ENCODE data around the gene AZI2. TPM values are rescaled to one million over a fixed set of nuclear protein-coding genes. Genes with fewer than 3 reads are reported as not detected.
A peak's percentile ranks its signal among the peaks of the same experiment; 100 is the strongest.

Gene AZI2
- total RNA-seq, 1 experiment from 2014 or later, result 47.3 TPM

DNA sequence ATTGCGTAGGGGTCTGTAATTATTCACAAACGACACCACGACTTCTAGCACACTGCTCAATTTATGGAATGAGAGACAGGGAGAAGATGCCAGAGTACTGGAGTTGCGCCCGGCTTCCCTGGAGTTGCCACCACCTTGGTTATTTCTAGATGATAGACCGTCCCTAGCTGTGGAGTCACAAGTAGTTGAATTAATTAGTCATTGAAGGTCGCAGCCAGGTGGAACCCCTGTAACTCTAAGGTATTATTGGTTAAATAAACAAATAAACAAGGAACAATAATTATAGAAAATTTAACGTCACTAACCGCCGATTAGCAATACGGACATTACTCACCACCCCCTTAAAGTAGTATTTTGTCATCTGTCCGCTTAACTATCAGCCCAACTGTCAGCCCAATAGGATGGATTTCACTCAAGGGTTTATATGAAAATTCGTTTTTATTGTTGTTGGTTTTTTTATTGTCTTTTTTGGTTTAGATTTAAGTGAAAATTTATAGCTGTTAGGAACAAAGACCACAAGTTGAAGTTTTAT is 911 bp upstream of the AZI2 start:
- Mint-ChIP-seq H3K27ac (ENCODE audit: unreplicated experiment) (peak overlapping the region; percentile 83), H3K4me3 (ENCODE audit: low read depth, unreplicated experiment) (peak overlapping the region; percentile 81), H3K36me3 (ENCODE audit: insufficient read depth, unreplicated experiment) (peaks cover 22% of the 10 kb centered on the region), H3K9me3 (ENCODE audit: low read depth, unreplicated experiment) (peaks cover 2% of the 10 kb centered on the region), H3K27me3 (ENCODE audit: unreplicated experiment) (no peaks in the 10 kb centered on the region), H3K4me1 (ENCODE audit: low read depth, unreplicated experiment) (peaks cover 8% of the 10 kb centered on the region)
- CTCF ChIA-PET, result interaction anchor here (0.6 to 1.2 kb wide), 3 partner anchors 10 to 277 kb away, joined by 3 read pairs; no protein-coding TSS in a partner anchor
- TF ChIP-seq, protein P1, sequence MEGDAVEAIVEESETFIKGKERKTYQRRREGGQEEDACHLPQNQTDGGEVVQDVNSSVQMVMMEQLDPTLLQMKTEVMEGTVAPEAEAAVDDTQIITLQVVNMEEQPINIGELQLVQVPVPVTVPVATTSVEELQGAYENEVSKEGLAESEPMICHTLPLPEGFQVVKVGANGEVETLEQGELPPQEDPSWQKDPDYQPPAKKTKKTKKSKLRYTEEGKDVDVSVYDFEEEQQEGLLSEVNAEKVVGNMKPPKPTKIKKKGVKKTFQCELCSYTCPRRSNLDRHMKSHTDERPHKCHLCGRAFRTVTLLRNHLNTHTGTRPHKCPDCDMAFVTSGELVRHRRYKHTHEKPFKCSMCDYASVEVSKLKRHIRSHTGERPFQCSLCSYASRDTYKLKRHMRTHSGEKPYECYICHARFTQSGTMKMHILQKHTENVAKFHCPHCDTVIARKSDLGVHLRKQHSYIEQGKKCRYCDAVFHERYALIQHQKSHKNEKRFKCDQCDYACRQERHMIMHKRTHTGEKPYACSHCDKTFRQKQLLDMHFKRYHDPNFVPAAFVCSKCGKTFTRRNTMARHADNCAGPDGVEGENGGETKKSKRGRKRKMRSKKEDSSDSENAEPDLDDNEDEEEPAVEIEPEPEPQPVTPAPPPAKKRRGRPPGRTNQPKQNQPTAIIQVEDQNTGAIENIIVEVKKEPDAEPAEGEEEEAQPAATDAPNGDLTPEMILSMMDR (IDR thresholded peaks at IDR 0.05; ENCODE audit: unreplicated experiment), result no peak
- intact Hi-C loops (cut with micrococcal nuclease; ENCODE audit: unreplicated experiment), result no loop called here
- BruUV-seq (replicated peaks), result TSS peak; percentile 58
- no peak for DNase-seq

DNA sequence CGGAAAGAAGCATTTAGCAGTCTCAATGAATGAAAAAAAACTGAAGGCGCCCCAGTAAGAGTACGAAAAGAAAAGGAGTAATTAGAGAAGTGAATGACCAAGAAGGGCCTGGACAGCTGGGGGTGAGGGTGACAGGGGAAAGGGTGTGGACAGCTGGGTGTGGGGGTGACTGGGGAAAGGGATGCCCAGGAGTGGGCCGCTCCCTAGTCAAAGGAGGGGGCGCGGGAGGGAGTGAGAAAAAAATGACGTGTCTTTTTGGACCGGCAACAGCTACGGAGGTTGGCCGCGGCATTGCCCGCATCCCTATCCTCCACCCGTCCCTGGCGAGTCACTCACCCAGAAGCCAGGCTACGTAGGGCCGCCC is 377 bp downstream of the AZI2 start:
- no TSS peak for BruUV-seq (replicated peaks)
- H3K4me1 Mint-ChIP-seq (ENCODE audit: low read depth, unreplicated experiment), result peaks cover 11% of the 10 kb centered on the region
- CTCF ChIA-PET, result interaction anchor here (0.5 to 1.1 kb wide), 2 partner anchors 31 to 667 kb away, joined by 3 to 4 read pairs; no protein-coding TSS in a partner anchor
- no peak for DNase-seq
- peak overlapping the region; percentile 83 for H3K27ac Mint-ChIP-seq (ENCODE audit: unreplicated experiment)
- H3K4me3 Mint-ChIP-seq (ENCODE audit: low read depth, unreplicated experiment), result peak overlapping the region; percentile 81
- H3K36me3 Mint-ChIP-seq (ENCODE audit: insufficient read depth, unreplicated experiment), result peaks cover 22% of the 10 kb centered on the region
- TF ChIP-seq, protein P1 (IDR thresholded peaks at IDR 0.05; ENCODE audit: unreplicated experiment), result no peak
- no peaks in the 10 kb centered on the region for H3K9me3 Mint-ChIP-seq (ENCODE audit: low read depth, unreplicated experiment)
- no peaks in the 10 kb centered on the region for H3K27me3 Mint-ChIP-seq (ENCODE audit: unreplicated experiment)
- intact Hi-C loops (cut with micrococcal nuclease; ENCODE audit: unreplicated experiment), result no loop called here

DNA sequence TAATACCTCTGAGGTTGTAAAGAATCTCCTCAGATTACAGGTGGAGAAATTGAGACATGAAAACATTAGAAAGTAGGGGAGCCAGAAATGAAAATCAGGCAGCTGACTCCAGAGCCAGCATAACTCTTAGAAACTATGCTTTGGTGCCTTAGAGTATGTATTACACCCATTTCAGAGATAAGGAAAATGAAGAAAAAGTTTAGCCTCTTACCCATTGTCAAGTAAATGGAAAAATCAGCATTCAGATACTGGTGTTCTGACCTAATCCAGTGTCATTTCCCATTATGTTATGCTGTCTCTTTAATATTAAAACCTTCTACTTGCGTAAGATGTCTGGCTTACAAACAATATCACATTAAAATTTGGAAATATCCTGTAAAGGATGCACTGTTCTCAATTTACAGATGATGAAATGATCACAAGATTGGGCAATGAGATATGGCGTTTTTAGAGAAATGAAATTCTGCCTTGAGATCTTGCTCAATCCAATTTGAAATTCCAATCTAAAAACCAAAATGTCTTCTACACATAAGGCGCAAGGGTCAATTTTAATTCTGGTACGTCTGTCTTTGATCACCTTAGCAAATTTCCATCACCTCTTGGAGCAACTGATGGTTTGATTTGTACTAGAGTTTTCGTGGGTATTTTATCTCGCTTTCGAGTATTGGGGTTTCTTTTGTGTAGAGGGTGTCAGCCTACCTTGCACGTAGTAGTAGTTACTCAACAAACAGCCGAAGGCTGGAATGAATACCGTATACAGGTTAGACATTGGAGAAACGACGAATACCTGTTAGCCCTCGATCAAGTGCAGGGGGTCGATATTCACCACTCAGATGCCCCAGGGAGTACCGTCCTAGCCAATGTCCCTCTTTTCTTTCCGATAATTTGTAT is 1.0 kb downstream of the AZI2 start:
- no peak for DNase-seq

DNA sequence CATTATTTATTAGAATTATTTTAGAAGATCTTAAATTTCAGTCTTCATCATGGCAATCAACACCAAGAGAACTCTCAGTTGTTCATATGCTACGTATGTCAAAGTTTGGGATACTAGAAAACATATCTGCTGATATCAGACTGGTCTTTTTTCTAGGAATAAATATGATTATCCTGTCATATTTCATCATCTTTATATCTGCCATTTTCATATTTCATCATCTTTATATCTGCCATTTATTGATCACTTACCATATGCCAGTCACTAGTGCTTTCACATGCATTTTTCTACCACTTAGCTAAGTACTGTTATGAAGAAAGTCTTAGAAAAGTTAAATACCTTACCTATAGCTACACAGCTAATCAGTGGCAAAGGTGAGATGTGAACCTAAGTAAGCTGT is 2.9 kb downstream of the AZI2 start:
- CTCF ChIA-PET, result no interaction called here
- H3K27me3 Mint-ChIP-seq (ENCODE audit: unreplicated experiment), result no peaks in the 10 kb centered on the region
- H3K27ac Mint-ChIP-seq (ENCODE audit: unreplicated experiment), result peak overlapping the region; percentile 36
- DNase-seq, result no peak
- H3K9me3 Mint-ChIP-seq (ENCODE audit: low read depth, unreplicated experiment), result no peaks in the 10 kb centered on the region
- BruUV-seq (replicated peaks), result no TSS peak
- peaks cover 22% of the 10 kb centered on the region for H3K36me3 Mint-ChIP-seq (ENCODE audit: insufficient read depth, unreplicated experiment)
- intact Hi-C loops (cut with micrococcal nuclease; ENCODE audit: unreplicated experiment), result no loop called here
- no peak overlapping the region for H3K4me3 Mint-ChIP-seq (ENCODE audit: low read depth, unreplicated experiment)
- TF ChIP-seq, protein P1 (IDR thresholded peaks at IDR 0.05; ENCODE audit: unreplicated experiment), result no peak
- H3K4me1 Mint-ChIP-seq (ENCODE audit: low read depth, unreplicated experiment), result peaks cover 16% of the 10 kb centered on the region

More for the DNA sequence above, 1.0 kb downstream of the AZI2 start:
- TSS peak; percentile 48 for BruUV-seq (replicated peaks)
- no peaks in the 10 kb centered on the region for H3K9me3 Mint-ChIP-seq (ENCODE audit: low read depth, unreplicated experiment)
- intact Hi-C loops (cut with micrococcal nuclease; ENCODE audit: unreplicated experiment), result no loop called here
- CTCF ChIA-PET, result no interaction called here
- TF ChIP-seq, protein P1 (IDR thresholded peaks at IDR 0.05; ENCODE audit: unreplicated experiment), result no peak
- H3K4me3 Mint-ChIP-seq (ENCODE audit: low read depth, unreplicated experiment), result peak overlapping the region; percentile 81
- H3K27me3 Mint-ChIP-seq (ENCODE audit: unreplicated experiment), result no peaks in the 10 kb centered on the region
- H3K36me3 Mint-ChIP-seq (ENCODE audit: insufficient read depth, unreplicated experiment), result peaks cover 22% of the 10 kb centered on the region
- peak overlapping the region; percentile 83 for H3K27ac Mint-ChIP-seq (ENCODE audit: unreplicated experiment)
- peaks cover 16% of the 10 kb centered on the region for H3K4me1 Mint-ChIP-seq (ENCODE audit: low read depth, unreplicated experiment)

Measured in Calu3 (cell line).